Vagina (tissue), 2 donors: ENCODE data around the gene MAML3. TPM values are rescaled to one million over a fixed set of nuclear protein-coding genes. Genes with fewer than 3 reads are reported as not detected.

Experiments
- DNase-seq, 2 donors: peaks; one replicate each; pipeline ENCODE4 v3.0.0-alpha.2; 2017; ENCODE audit errors: extremely low spot score in 2 of 2
- H3K27ac ChIP-seq: fragments of 200-600 bp; sonication (generic); one replicate; pipeline ENCODE4 v1.5.1; 2019
- H3K27me3 ChIP-seq: fragments of 200-600 bp; sonication (generic); one replicate; pipeline ENCODE4 v1.5.1; 2019
- H3K36me3 ChIP-seq, 2 donors: fragments of 200-600 bp; sonication (generic); one replicate each; pipeline ENCODE4 v1.5.1; 2017 to 2019
- H3K4me1 ChIP-seq: fragments of 200-600 bp; sonication (generic); one replicate; pipeline ENCODE4 v1.5.1; 2019
- H3K4me3 ChIP-seq, 2 donors: fragments of 200-600 bp; sonication (generic); 1 replicate in 1 of 2; 2 replicates in 1 of 2; pipeline ENCODE4 v1.5.1; 2016 to 2019
- H3K9me3 ChIP-seq: fragments of 200-600 bp; sonication (generic); one replicate; pipeline ENCODE4 v1.5.1; 2019
- CTCF ChIP-seq, 3 experiments: fragments of 450-650 bp in 2 of 3; fragments of 200-600 bp in 1 of 3; sonication (generic) in 1 of 3; IDR thresholded peaks; one replicate each; pipeline ENCODE4 v1.5.1; 2017 to 2019; ENCODE audit warnings: antibody characterized with exemption in 3 of 3, mild to moderate bottlenecking in 2 of 3, moderate library complexity in 2 of 3
- POLR2A ChIP-seq, 2 donors: fragments of 450-650 bp; IDR thresholded peaks; one replicate each; pipeline ENCODE4 v1.6.1; 2017; ENCODE audit warnings: antibody characterized with exemption in 2 of 2, mild to moderate bottlenecking in 2 of 2, moderate library complexity in 2 of 2
- POLR2AphosphoS5 ChIP-seq, 2 donors: sonication (generic); formaldehyde crosslinking; IDR thresholded peaks; one replicate each; pipeline ENCODE4 v1.9.0; 2017; ENCODE audit warnings: antibody characterized with exemption in 2 of 2, mild to moderate bottlenecking in 2 of 2, low read depth in 1 of 2; ENCODE audit not compliant: insufficient read depth in 1 of 2
- intact Hi-C: fragments of 100-400 bp; cut with DNase I; formaldehyde crosslinking; loops from one replicate; pipeline ENCODE4 v1.15.1; 2023
- total RNA-seq: library from RNA; depleted of rRNA; stranded (reverse); fragments of >200 nt; gene quantifications from one replicate; pipeline ENCODE4 v1.2.3, GENCODE V29; 2016

MAML3 gene
- total RNA-seq, 1 donor from 2014 or later, result 16.2 TPM

GRCh38 chr4:140066031-140066930 lies 87.7 kb downstream of the MAML3 start:
- H3K9me3 ChIP-seq, result no peaks in the 10 kb centered on the region
- intact Hi-C loops, result no loop called here
- no peaks in the 10 kb centered on the region for H3K4me1 ChIP-seq
- no peak overlapping the region for H3K27ac ChIP-seq
- no peak for DNase-seq
- no peaks in the 10 kb centered on the region for H3K36me3 ChIP-seq
- H3K27me3 ChIP-seq, result no peaks in the 10 kb centered on the region
- TF ChIP-seq POLR2AphosphoS5 (IDR thresholded peaks at IDR 0.05; ENCODE audit: insufficient read depth in 1 of 2, low read depth in 1 of 2), result no peak
- no peak for TF ChIP-seq CTCF (IDR thresholded peaks at IDR 0.05)
- TF ChIP-seq POLR2A (IDR thresholded peaks at IDR 0.05), result no peak
- H3K4me3 ChIP-seq, result no peak overlapping the region

GRCh38 chr4:140065393-140065792 lies 88.6 kb downstream of the MAML3 start:
- no peaks in the 10 kb centered on the region for H3K36me3 ChIP-seq
- H3K4me1 ChIP-seq, result no peaks in the 10 kb centered on the region
- intact Hi-C loops, result no loop called here
- H3K27me3 ChIP-seq, result no peaks in the 10 kb centered on the region
- no peak overlapping the region for H3K27ac ChIP-seq
- TF ChIP-seq CTCF (IDR thresholded peaks at IDR 0.05) (no peak), POLR2AphosphoS5 (IDR thresholded peaks at IDR 0.05; ENCODE audit: insufficient read depth in 1 of 2, low read depth in 1 of 2) (no peak), POLR2A (IDR thresholded peaks at IDR 0.05) (no peak)
- no peak for DNase-seq
- no peak overlapping the region for H3K4me3 ChIP-seq
- H3K9me3 ChIP-seq, result no peaks in the 10 kb centered on the region

- no peak for TF ChIP-seq CTCF (IDR thresholded peaks at IDR 0.05)
- TF ChIP-seq POLR2AphosphoS5 (IDR thresholded peaks at IDR 0.05; ENCODE audit: insufficient read depth in 1 of 2, low read depth in 1 of 2), result no peak
- no peak for TF ChIP-seq POLR2A (IDR thresholded peaks at IDR 0.05)
- no peaks in the 10 kb centered on the region for H3K9me3 ChIP-seq
- H3K27ac ChIP-seq, result no peak overlapping the region
- H3K4me1 ChIP-seq, result peaks cover 5% of the 10 kb centered on the region
- intact Hi-C loops, result no loop called here
- no peaks in the 10 kb centered on the region for H3K36me3 ChIP-seq
- no peaks in the 10 kb centered on the region for H3K27me3 ChIP-seq
- DNase-seq, result no peak
- H3K4me3 ChIP-seq, result no peak overlapping the region
These were observed 92.2 kb downstream of the MAML3 start for GRCh38 chr4:140061659-140062289.

- H3K27me3 ChIP-seq, result no peaks in the 10 kb centered on the region
- DNase-seq, result no peak
- H3K9me3 ChIP-seq, result no peaks in the 10 kb centered on the region
- H3K4me3 ChIP-seq, result no peak overlapping the region
- peaks cover 5% of the 10 kb centered on the region for H3K4me1 ChIP-seq
- intact Hi-C loops, result no loop called here
- no peaks in the 10 kb centered on the region for H3K36me3 ChIP-seq
- TF ChIP-seq CTCF (IDR thresholded peaks at IDR 0.05) (no peak), POLR2A (IDR thresholded peaks at IDR 0.05) (no peak), POLR2AphosphoS5 (IDR thresholded peaks at IDR 0.05; ENCODE audit: insufficient read depth in 1 of 2, low read depth in 1 of 2) (no peak)
- no peak overlapping the region for H3K27ac ChIP-seq
These were observed 92.8 kb downstream of the MAML3 start for GRCh38 chr4:140061194-140061593.

GRCh38 chr4:140059159-140059558 lies 94.8 kb downstream of the MAML3 start:
- Histone ChIP-seq H3K4me3 (no peak overlapping the region), H3K9me3 (no peaks in the 10 kb centered on the region), H3K27ac (no peak overlapping the region), H3K27me3 (no peaks in the 10 kb centered on the region), H3K4me1 (peaks cover 5% of the 10 kb centered on the region), H3K36me3 (no peaks in the 10 kb centered on the region)
- TF ChIP-seq POLR2A (IDR thresholded peaks at IDR 0.05), result no peak
- TF ChIP-seq CTCF (IDR thresholded peaks at IDR 0.05), result no peak
- no peak for TF ChIP-seq POLR2AphosphoS5 (IDR thresholded peaks at IDR 0.05; ENCODE audit: insufficient read depth in 1 of 2, low read depth in 1 of 2)
- intact Hi-C loops, result no loop called here
- no peak for DNase-seq
